Colonic mucosa (tissue), 4 donors: ENCODE data around the gene SUSD1. TPM values are rescaled to one million over a fixed set of nuclear protein-coding genes. Genes with fewer than 3 reads are reported as not detected.

Experiments used
- DNase-seq: peaks from one replicate; pipeline ENCODE4 v3.0.0-alpha.2; 2020
- H3K27ac ChIP-seq: fragments of 200-600 bp; one replicate; pipeline ENCODE4 v1.8.0; 2021
- H3K27me3 ChIP-seq: fragments of 200-600 bp; one replicate; pipeline ENCODE4 v1.8.0; 2021
- H3K36me3 ChIP-seq: fragments of 200-600 bp; one replicate; pipeline ENCODE4 v1.8.0; 2021
- H3K4me1 ChIP-seq: fragments of 200-600 bp; one replicate; pipeline ENCODE4 v1.8.0; 2021; ENCODE audit warnings: mild to moderate bottlenecking
- H3K4me3 ChIP-seq: fragments of 200-600 bp; one replicate; pipeline ENCODE4 v1.8.0; 2021
- H3K9ac ChIP-seq, 2 donors: one replicate each; pipeline ENCODE4 v1.7.0; 2013; ENCODE audit warnings: control low read depth in 2 of 2, low read depth in 2 of 2, low read length in 2 of 2
- H3K9me3 ChIP-seq: fragments of 200-600 bp; one replicate; pipeline ENCODE4 v1.8.0; 2021
- CTCF ChIP-seq: fragments of 200-600 bp; IDR thresholded peaks from one replicate; pipeline ENCODE4 v1.8.0; 2022; ENCODE audit warnings: antibody characterized with exemption, mild to moderate bottlenecking
- intact Hi-C: fragments of 100-400 bp; cut with DNase I; formaldehyde crosslinking; loops from one replicate; pipeline ENCODE4 v1.14.1; 2022
- total RNA-seq, 2 donors: library from RNA; stranded (reverse); fragmentation: NEBNext Ultra II Directional in 1 of 2; extraction: Animal tissue kit (Norgen Biotek cat#: 25700) in 1 of 2; gene quantifications; one replicate each; pipeline ENCODE4 v1.2.1, GENCODE V29; 2021
- donor health status: healthy.
- donor health status: DM: no; HTN: no; CAD: no.
- donor health status: DM: no; HTN: no; CAD: no.

SUSD1 gene
- total RNA-seq, 2 donors from 2014 or later, result 23.3 to 25.1 TPM

GRCh38 chr9:112042769-112043168 lies 132.3 kb downstream of the SUSD1 start:
- no peaks in the 10 kb centered on the region for H3K4me1 ChIP-seq
- H3K9me3 ChIP-seq, result no peaks in the 10 kb centered on the region
- no peak overlapping the region for H3K9ac ChIP-seq
- no peaks in the 10 kb centered on the region for H3K36me3 ChIP-seq
- TF ChIP-seq CTCF, result no peak
- H3K4me3 ChIP-seq, result no peak overlapping the region
- DNase-seq, result no peak
- no peaks in the 10 kb centered on the region for H3K27me3 ChIP-seq
- intact Hi-C loops, result no loop called here
- H3K27ac ChIP-seq, result no peak overlapping the region

- DNase-seq, result no peak
- H3K4me3 ChIP-seq, result no peak overlapping the region
- H3K4me1 ChIP-seq, result no peaks in the 10 kb centered on the region
- no peaks in the 10 kb centered on the region for H3K36me3 ChIP-seq
- intact Hi-C loops, result no loop called here
- no peak for TF ChIP-seq CTCF
- H3K9me3 ChIP-seq, result no peaks in the 10 kb centered on the region
- no peaks in the 10 kb centered on the region for H3K27me3 ChIP-seq
- H3K9ac ChIP-seq, result no peak overlapping the region
- H3K27ac ChIP-seq, result no peak overlapping the region
These were observed 132.9 kb downstream of the SUSD1 start for GRCh38 chr9:112042244-112042638.

DNA sequence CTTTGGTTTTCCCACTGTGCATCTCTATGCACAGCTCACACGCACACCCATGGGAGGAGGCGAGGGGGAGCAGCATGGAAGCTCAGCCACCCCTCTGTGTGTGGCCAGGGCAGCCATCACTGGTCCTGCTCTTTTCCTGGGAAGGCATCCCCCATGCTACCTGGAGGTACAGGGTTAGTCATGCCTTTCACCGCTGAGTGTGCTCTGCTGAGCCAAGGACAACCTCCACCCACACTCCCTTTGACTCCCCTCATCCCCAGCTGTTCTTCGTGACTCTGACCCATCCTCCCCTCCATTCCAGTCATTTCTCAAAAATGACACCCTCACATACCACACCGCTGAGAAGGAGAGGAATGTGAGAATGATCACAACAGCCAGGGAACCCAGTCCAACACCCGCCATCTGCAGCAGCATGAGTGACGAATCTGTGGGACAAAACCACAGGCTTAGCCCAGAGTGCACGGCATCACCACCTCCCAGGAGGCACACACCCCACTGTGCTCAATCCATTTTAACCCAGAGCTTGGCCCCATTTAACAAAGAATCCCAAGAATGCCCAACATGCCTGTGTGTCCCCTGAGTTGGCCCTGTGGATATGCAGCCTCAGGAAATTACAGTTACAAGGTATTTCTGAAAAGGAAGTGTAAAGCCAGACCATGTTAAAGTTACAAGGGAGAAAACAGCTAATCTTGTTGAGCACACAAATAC lies 133.4 kb downstream of the SUSD1 start:
- Histone ChIP-seq H3K4me3 (no peak overlapping the region), H3K27me3 (no peaks in the 10 kb centered on the region), H3K36me3 (no peaks in the 10 kb centered on the region), H3K4me1 (no peaks in the 10 kb centered on the region), H3K27ac (no peak overlapping the region), H3K9me3 (no peaks in the 10 kb centered on the region), H3K9ac (no peak overlapping the region)
- TF ChIP-seq CTCF, result no peak
- intact Hi-C loops, result no loop called here
- DNase-seq, result peak; percentile 17

GRCh38 chr9:112041199-112041535 lies 133.9 kb downstream of the SUSD1 start:
- H3K27me3 ChIP-seq, result no peaks in the 10 kb centered on the region
- H3K36me3 ChIP-seq, result no peaks in the 10 kb centered on the region
- intact Hi-C loops, result no loop called here
- no peak for DNase-seq
- H3K9ac ChIP-seq, result no peak overlapping the region
- no peak for TF ChIP-seq CTCF
- H3K4me3 ChIP-seq, result no peak overlapping the region
- H3K9me3 ChIP-seq, result no peaks in the 10 kb centered on the region
- no peaks in the 10 kb centered on the region for H3K4me1 ChIP-seq
- no peak overlapping the region for H3K27ac ChIP-seq

GRCh38 chr9:112038017-112038408 lies 137.1 kb downstream of the SUSD1 start:
- no peak overlapping the region for H3K9ac ChIP-seq
- H3K27ac ChIP-seq, result no peak overlapping the region
- no peak for TF ChIP-seq CTCF
- no peaks in the 10 kb centered on the region for H3K9me3 ChIP-seq
- no peaks in the 10 kb centered on the region for H3K36me3 ChIP-seq
- DNase-seq, result no peak
- intact Hi-C loops, result no loop called here
- H3K4me3 ChIP-seq, result no peak overlapping the region
- no peaks in the 10 kb centered on the region for H3K4me1 ChIP-seq
- H3K27me3 ChIP-seq, result no peaks in the 10 kb centered on the region
